NB4 (cell line): ENCODE measurements around the gene NPL.

Source experiments
- DNase-seq: peaks from one replicate; pipeline ENCODE4 v3.0.0; 2010; ENCODE audit warnings: low read depth
- H3K4me3 ChIP-seq: one replicate; pipeline ENCODE4 v1.5.1; 2011; ENCODE audit warnings: mild to moderate bottlenecking, low read depth, low read length, moderate library complexity
- MYC ChIP-seq: IDR thresholded peaks from 2 replicates; pipeline ENCODE4 v1.6.1; 2011; ENCODE audit warnings: low read depth, low read length
- POLR2A ChIP-seq: IDR thresholded peaks from 2 replicates; pipeline ENCODE4 v1.6.1; 2011; ENCODE audit warnings: mild to moderate bottlenecking; ENCODE audit not compliant: insufficient read length; ENCODE audit errors: extremely low read depth
- TF ChIP-seq, protein P1 (sequence below): IDR thresholded peaks from one replicate; pipeline ENCODE4 v1.5.1; 2012; ENCODE audit warnings: low read depth, low read length
- TF ChIP-seq, protein P2 (sequence below): IDR thresholded peaks from 2 replicates; pipeline ENCODE4 v1.6.1; 2011; ENCODE audit warnings: low read depth, low read length

Gene NPL

DNA sequence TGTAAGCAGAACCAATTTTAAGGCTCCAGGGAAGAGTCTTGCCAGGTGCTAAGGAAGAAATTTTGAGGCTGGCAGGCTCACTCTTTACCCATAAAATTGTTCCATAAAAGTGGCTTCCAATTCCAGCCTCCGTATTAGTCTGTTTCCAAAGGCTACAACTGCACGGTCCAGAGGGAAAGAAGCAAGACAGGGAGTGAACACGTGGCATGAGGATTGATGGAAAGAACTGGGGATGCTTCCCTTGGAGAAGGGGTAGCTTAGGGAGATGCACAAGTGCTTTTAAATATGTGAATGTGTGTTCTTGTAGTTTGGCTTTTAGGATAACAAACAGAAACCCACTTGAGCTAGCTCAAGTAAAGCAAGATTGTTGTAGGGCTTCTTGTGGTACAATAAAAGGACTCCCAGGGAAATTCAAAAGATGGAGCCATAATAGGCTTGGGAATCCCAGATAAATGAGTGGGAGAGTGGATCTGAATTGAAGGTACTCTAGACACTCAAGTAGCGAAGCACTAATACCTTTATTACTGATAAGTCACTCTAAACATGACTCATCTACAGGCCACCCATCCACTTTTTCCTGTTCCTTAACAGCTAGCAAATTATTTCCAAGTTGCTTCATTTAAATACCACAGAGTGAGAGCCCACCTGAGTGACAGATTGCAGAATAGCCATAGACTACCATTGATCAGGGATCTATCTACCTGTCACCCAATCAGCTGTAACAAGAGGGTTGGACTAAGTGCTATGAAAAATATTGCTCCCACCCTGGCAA, 34.8 kb upstream of the NPL start:
- DNase-seq = no peak
- no peak overlapping the region for H3K4me3 ChIP-seq
- TF ChIP-seq MYC (no peak), POLR2A (no peak)
- TF ChIP-seq, protein P1, sequence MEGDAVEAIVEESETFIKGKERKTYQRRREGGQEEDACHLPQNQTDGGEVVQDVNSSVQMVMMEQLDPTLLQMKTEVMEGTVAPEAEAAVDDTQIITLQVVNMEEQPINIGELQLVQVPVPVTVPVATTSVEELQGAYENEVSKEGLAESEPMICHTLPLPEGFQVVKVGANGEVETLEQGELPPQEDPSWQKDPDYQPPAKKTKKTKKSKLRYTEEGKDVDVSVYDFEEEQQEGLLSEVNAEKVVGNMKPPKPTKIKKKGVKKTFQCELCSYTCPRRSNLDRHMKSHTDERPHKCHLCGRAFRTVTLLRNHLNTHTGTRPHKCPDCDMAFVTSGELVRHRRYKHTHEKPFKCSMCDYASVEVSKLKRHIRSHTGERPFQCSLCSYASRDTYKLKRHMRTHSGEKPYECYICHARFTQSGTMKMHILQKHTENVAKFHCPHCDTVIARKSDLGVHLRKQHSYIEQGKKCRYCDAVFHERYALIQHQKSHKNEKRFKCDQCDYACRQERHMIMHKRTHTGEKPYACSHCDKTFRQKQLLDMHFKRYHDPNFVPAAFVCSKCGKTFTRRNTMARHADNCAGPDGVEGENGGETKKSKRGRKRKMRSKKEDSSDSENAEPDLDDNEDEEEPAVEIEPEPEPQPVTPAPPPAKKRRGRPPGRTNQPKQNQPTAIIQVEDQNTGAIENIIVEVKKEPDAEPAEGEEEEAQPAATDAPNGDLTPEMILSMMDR = no peak
- TF ChIP-seq, protein P2, sequence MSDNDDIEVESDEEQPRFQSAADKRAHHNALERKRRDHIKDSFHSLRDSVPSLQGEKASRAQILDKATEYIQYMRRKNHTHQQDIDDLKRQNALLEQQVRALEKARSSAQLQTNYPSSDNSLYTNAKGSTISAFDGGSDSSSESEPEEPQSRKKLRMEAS = no peak

DNA sequence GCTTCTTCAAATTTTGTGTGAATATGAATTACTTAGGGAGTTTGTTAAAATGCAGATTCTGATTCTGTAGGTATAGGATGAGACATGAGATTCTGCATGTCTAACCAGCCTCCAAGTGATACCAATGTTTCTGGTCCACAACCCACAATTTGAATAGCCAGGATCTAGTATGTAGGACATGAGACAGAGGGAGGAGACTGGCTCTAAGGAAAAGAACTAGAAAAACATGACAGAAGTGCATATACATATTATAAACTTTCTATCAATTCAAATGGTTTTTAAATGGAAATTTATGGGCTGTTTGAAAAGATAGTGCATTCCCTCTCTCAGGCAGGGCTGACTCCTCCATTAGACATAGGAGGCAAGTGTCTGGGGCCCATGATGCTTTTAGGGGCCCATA, 33.9 kb upstream of the NPL start:
- TF ChIP-seq, protein P2 = no peak
- TF ChIP-seq, protein P1 = no peak
- no peak for TF ChIP-seq MYC
- TF ChIP-seq POLR2A = no peak
- DNase-seq = no peak
- H3K4me3 ChIP-seq = no peak overlapping the region

DNA sequence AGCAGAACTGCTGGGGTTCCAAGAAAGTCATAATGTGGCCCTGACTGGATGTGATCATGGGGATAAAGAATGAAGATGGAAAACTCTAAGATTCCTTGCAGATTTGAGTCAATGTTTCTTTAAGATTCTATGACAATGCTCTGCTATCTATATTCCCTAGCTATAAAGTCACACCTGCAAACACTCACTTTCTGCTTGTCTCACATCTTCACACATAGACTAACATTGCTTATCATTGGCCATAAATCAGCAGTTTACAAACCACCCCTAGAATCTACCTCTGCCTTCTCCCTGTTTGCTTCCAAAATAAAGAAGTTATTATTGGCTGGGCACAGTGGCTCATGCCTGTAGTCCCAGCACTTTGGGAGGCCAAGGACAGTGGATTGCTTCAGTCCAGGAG, 33.1 kb upstream of the NPL start:
- no peak overlapping the region for H3K4me3 ChIP-seq
- TF ChIP-seq, protein P2 = no peak
- TF ChIP-seq MYC (no peak), POLR2A (no peak)
- DNase-seq = no peak

DNA sequence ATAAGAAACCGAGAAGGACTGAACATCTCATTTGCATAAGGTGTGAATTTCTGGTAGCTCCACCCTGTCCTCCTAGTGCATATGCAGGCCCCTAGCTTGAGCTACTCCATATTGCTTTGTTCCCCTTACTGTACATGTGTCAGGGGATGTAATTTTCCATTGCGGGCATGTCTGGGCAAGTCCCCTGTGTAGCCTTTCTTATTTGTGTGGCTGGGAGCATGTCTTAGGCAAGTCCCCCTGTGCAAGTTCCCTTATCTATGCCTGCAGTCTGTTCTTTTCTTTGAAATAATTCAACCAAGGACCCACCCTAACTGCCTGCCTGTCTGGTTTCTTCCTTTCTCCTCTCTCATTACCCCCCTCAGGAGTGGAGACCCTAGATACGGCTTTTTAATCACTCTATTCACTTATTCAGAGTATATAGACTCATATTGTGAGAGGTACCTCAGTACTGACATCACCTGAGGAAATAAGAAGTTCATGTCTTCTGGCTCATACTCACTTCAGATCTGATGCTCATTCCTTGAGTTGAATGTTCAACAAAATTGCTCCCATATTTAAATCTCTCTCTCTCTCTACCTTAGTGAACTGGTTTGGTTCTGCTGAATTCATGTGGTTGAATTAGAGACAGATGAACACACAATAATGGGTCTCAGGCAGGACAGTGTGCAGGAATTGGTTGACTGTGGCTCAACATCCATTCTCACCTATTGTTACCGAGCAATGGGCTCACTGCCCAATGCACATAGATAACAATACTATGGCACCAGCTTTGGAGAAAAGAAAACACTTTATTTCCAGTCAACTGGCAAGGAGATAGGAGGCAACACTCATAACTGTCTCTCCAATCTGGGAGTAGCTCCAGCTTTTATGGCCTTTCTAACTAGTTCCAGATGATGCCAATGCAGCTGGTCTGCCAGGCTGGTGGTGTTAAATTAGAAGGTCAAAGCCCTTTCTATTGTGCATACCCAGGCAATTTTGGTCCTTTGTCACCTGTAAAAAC, 27.9 kb upstream of the NPL start:
- DNase-seq = no peak
- H3K4me3 ChIP-seq = no peak overlapping the region
- TF ChIP-seq, protein P2 = no peak
- TF ChIP-seq, protein P1 = no peak

DNA sequence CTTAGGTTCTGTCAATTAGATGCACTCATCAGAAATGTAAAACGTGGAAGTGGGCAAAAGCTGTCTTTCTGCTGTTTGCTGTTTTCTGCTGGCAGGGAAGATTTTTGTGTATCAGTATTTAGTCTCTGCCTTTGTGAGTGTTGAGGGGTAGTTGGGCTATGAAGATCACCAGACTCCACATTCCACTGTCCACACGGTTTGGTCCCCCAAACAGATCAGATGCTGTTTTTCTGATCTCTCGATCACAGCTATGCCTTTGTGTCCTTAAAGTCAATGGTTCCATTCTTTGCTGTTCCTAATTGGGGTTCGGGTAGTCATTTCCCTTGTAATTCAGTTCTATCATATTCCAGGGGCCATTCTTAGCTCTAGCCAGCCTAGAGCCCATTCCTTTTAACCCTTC, 27.0 kb upstream of the NPL start:
- no peak overlapping the region for H3K4me3 ChIP-seq
- DNase-seq = no peak
- TF ChIP-seq, protein P2 = no peak
- TF ChIP-seq MYC = no peak
- TF ChIP-seq POLR2A = no peak
- TF ChIP-seq, protein P1 = no peak
